ENCODE measurements around the gene FCSK.

GRCh38 chr16:70438585-70438968, 15.8 kb upstream of the FCSK start:
- no peak for TF ChIP-seq CTCF (IDR thresholded peaks at IDR 0.05)
- TF ChIP-seq POLR2A (IDR thresholded peaks at IDR 0.05) = no peak
- TF ChIP-seq POLR2AphosphoS5 (IDR thresholded peaks at IDR 0.05; ENCODE audit: insufficient read depth in 1 of 2, low read depth in 1 of 2) = no peak

All from vagina (tissue), 2 donors.